A549 (cell line): ENCODE data around the gene HSD3B7.

Experiments
- CEBPB ChIP-seq, 2 experiments: fragments of >200 bp in 1 of 2; sonication (Bioruptor Twin) in 1 of 2; formaldehyde crosslinking in 1 of 2; IDR thresholded peaks; 2 replicates each; pipeline ENCODE4 v1.6.1; 2012 to 2016
- CHD2 ChIP-seq: fragments of 150-350 bp; IDR thresholded peaks from 2 replicates; pipeline ENCODE4 v1.6.1; 2014; ENCODE audit warnings: low read length; ENCODE audit not compliant: partially characterized antibody
- HDAC2 ChIP-seq: fragments of 200-600 bp; sonication (generic); IDR thresholded peaks from 2 replicates; pipeline ENCODE4 v1.6.1; 2016
- NPAS2 ChIP-seq: fragments of 250-450 bp; sonication (Bioruptor Pico); IDR thresholded peaks from 2 replicates; pipeline ENCODE4 v1.8.0; 2022; ENCODE audit warnings: mild to moderate bottlenecking, moderate library complexity, borderline replicate concordance
- POLR2A ChIP-seq: IDR thresholded peaks from 2 replicates; pipeline ENCODE4 v1.6.1; 2012; ENCODE audit warnings: mild to moderate bottlenecking, low read length
- REST ChIP-seq: fragments of 200-600 bp; sonication (generic); IDR thresholded peaks from 2 replicates; pipeline ENCODE4 v1.6.1; 2016; ENCODE audit warnings: antibody characterized with exemption, mild to moderate bottlenecking, moderate library complexity
- RFX5 ChIP-seq: fragments of 450-650 bp; IDR thresholded peaks from 2 replicates; pipeline ENCODE4 v1.7.1; 2014; ENCODE audit warnings: antibody characterized with exemption, mild to moderate bottlenecking, moderate library complexity
- SMC3 ChIP-seq: fragments of >200 bp; sonication (Bioruptor Twin); formaldehyde crosslinking; IDR thresholded peaks from 3 replicates; pipeline ENCODE4 v1.6.1; 2018; ENCODE audit warnings: inconsistent platforms
- TF ChIP-seq, protein P1 (sequence below): fragments of >200 bp; sonication (Bioruptor Twin); formaldehyde crosslinking; IDR thresholded peaks from 3 replicates; pipeline ENCODE4 v1.5.1; 2016

- TF ChIP-seq, protein P1, sequence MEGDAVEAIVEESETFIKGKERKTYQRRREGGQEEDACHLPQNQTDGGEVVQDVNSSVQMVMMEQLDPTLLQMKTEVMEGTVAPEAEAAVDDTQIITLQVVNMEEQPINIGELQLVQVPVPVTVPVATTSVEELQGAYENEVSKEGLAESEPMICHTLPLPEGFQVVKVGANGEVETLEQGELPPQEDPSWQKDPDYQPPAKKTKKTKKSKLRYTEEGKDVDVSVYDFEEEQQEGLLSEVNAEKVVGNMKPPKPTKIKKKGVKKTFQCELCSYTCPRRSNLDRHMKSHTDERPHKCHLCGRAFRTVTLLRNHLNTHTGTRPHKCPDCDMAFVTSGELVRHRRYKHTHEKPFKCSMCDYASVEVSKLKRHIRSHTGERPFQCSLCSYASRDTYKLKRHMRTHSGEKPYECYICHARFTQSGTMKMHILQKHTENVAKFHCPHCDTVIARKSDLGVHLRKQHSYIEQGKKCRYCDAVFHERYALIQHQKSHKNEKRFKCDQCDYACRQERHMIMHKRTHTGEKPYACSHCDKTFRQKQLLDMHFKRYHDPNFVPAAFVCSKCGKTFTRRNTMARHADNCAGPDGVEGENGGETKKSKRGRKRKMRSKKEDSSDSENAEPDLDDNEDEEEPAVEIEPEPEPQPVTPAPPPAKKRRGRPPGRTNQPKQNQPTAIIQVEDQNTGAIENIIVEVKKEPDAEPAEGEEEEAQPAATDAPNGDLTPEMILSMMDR = no peak
- TF ChIP-seq POLR2A = no peak
- no peak for TF ChIP-seq RFX5
- TF ChIP-seq HDAC2 = no peak
- no peak for TF ChIP-seq REST
- TF ChIP-seq NPAS2 (CRISPR knock-in tag) = no peak
- TF ChIP-seq SMC3 = no peak
- TF ChIP-seq CHD2 = no peak
- no peak for TF ChIP-seq CEBPB (IDR thresholded peaks at IDR 0.05)
These were observed 44.3 kb downstream of the HSD3B7 start for GRCh38 chr16:31029272-31029671.
